ENCODE data around the gene ZNF81. TPM values are rescaled to one million over a fixed set of nuclear protein-coding genes. Genes with fewer than 3 reads are reported as not detected.

ZNF81 gene
- total RNA-seq, 4 donors from 2014 or later: 5.0 to 13.4 (median 7.6) TPM

- Histone ChIP-seq H3K27ac (no peak overlapping the region), H3K27me3 (no peaks in the 10 kb centered on the region), H3K9me3 (no peaks in the 10 kb centered on the region), H3K4me1 (no peaks in the 10 kb centered on the region), H3K36me3 (no peaks in the 10 kb centered on the region), H3K4me3 (no peak overlapping the region)
- TF ChIP-seq CTCF (IDR thresholded peaks at IDR 0.05) (no peak), POLR2AphosphoS5 (IDR thresholded peaks at IDR 0.05) (no peak), POLR2A (IDR thresholded peaks at IDR 0.05) (no peak), EP300 (IDR thresholded peaks at IDR 0.05) (no peak)
- 8 to 52% methylated on average over 1 to 8 of the region's 9 CpGs for WGBS, 2 donors (ENCODE audit: low coverage in 1 of 2)
- no peak for ATAC-seq
Observed at GRCh38 chrX:47808904-47809788, 27.6 kb upstream of the ZNF81 start.

GRCh38 chrX:47814851-47815250, 21.9 kb upstream of the ZNF81 start:
- H3K36me3 ChIP-seq: no peaks in the 10 kb centered on the region
- no peaks in the 10 kb centered on the region for H3K4me1 ChIP-seq
- no peaks in the 10 kb centered on the region for H3K27me3 ChIP-seq
- H3K9me3 ChIP-seq: no peaks in the 10 kb centered on the region
- no peak overlapping the region for H3K4me3 ChIP-seq
- no peak for ATAC-seq
- whole genome bisulfite sequencing, 2 donors (ENCODE audit: low coverage in 1 of 2): 86% methylated on average over 1 of the region's 1 CpG; no CpG with 5 or more reads in 1 of the 2 donors
- no peak overlapping the region for H3K27ac ChIP-seq
- no peak for TF ChIP-seq POLR2AphosphoS5 (IDR thresholded peaks at IDR 0.05)
- no peak for TF ChIP-seq EP300 (IDR thresholded peaks at IDR 0.05)
- no peak for TF ChIP-seq CTCF (IDR thresholded peaks at IDR 0.05)
- TF ChIP-seq POLR2A (IDR thresholded peaks at IDR 0.05): no peak

DNA sequence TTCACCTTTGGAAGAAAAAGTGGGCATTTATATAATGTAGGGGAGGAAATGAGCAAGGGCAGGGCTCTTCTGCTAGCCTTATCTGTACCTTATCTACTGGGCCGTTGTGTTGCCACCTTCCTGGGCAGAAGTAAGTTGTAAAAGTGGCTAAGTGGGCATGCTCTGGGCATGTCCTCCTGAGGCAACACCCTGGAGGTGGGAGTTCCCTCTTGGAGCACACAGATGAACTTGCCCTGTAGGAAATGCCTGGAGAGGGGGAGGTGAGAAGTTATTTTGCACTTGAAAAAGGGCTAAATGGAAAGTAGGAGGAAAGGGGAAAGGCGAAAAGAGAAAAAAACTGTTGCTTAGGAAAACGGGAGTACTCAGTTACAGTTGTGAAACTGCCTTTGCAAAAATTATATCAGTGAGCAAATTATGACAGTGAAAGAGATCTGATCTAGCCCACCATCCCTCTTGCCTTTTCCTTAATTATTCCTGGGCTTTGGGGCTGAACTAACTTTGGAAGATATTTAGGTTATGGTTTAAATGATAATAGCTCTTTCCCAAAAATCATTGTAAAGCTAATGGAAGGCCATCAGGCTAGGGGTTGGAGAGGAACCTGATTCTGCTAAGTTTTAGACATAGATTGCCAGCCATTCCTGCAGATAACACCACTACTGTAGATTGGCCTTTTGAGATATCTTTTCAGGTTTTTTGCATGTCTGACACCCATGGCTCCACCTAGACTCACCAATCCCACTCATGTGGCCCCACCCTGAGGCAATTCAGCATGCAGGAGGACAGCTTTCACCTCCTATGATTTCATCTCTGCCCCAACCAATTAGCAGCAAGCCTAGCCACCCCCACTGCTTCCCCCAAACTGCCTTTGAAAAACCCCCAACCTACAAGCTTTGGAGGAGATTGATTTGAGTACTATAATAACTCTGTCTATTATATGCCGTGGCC, 20.5 kb upstream of the ZNF81 start:
- Histone ChIP-seq H3K27ac (no peak overlapping the region), H3K9me3 (no peaks in the 10 kb centered on the region), H3K4me3 (no peak overlapping the region), H3K36me3 (no peaks in the 10 kb centered on the region), H3K27me3 (no peaks in the 10 kb centered on the region), H3K4me1 (no peaks in the 10 kb centered on the region)
- TF ChIP-seq POLR2AphosphoS5 (IDR thresholded peaks at IDR 0.05) (no peak), POLR2A (IDR thresholded peaks at IDR 0.05) (no peak), CTCF (IDR thresholded peaks at IDR 0.05) (no peak)
- 40 to 52% methylated on average over 2 to 3 of the region's 4 CpGs for WGBS, 2 donors (ENCODE audit: low coverage in 1 of 2)
- ATAC-seq: no peak

DNA sequence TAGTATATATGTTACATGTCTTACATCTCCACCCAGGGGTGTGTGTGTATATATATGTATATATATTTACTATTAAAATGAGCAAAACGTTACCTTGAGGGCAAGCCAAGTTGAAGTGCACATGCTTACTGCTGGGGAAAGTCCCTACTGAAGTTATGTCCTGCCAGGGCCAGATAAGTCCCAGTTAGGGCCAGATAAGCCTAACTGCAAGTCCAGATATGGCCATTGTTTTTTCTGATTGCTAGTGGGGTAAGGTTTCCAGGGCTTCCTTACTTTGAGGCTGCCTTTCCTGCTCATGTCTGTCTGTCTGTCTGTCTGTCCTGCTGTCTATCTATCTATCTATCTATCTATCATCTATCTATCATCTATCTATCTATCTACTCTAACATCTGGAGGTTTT, 19.3 kb upstream of the ZNF81 start:
- TF ChIP-seq POLR2A (IDR thresholded peaks at IDR 0.05): no peak
- TF ChIP-seq EP300 (IDR thresholded peaks at IDR 0.05): no peak
- no peak for TF ChIP-seq CTCF (IDR thresholded peaks at IDR 0.05)
- no peak for TF ChIP-seq POLR2AphosphoS5 (IDR thresholded peaks at IDR 0.05)
- Histone ChIP-seq H3K4me1 (no peaks in the 10 kb centered on the region), H3K9me3 (no peaks in the 10 kb centered on the region), H3K27ac (no peak overlapping the region), H3K36me3 (no peaks in the 10 kb centered on the region), H3K4me3 (no peak overlapping the region), H3K27me3 (no peaks in the 10 kb centered on the region)
- ATAC-seq: no peak
- WGBS, 2 donors (ENCODE audit: low coverage in 1 of 2): 17% methylated on average over 1 of the region's 1 CpG

Data from gastroesophageal sphincter (tissue), 4 donors.